HepG2 (cell line): ENCODE data around the gene ARRDC1. TPM values are rescaled to one million over a fixed set of nuclear protein-coding genes. Genes with fewer than 3 reads are reported as not detected.

Experiments
- ATAC-seq: fragments of 200-7000 bp; cut with Tn5 transposase; 3 replicates; pipeline ENCODE4 v1.9.1; 2020; ENCODE audit warnings: mild to moderate bottlenecking, moderate library complexity
- BruUV-seq: library from RNA; stranded (reverse); fragments of 400-500 nt; replicated peaks from 2 replicates; lab custom pipeline; 2021; lab: Mats Ljungman, UMichigan
- CTCF ChIA-PET: fragments of 300-600 bp; formaldehyde crosslinking; extraction: SDS; loops from one replicate; lab custom pipeline; 2021; ENCODE audit warnings: low total read pairs, inconsistent platforms, low intra/inter-chr PET ratio; lab: Yijun Ruan, JAX
- POLR2A ChIA-PET: fragments of 350-600 bp; sonication (Branson Sonifier 250); formaldehyde crosslinking; loops from one replicate; lab custom pipeline; 2020; ENCODE audit warnings: antibody characterized with exemption, inconsistent platforms; lab: Yijun Ruan, JAX
- DNase-seq: peaks from one replicate; pipeline ENCODE4 v3.0.0-alpha.2; 2015; ENCODE audit warnings: low spot score
- FAIRE-seq: peaks from 3 replicates; lab custom pipeline; 2011; peaks lifted over from hg19 to GRCh38; lab: Jason Lieb, UNC
- H2AFZ ChIP-seq: one replicate; pipeline ENCODE4 v1.6.1; 2011; ENCODE audit warnings: low read length, inconsistent platforms
- H3K27ac ChIP-seq: fragments of 300-600 bp; 3 replicates; pipeline ENCODE4 v1.8.0; 2011; ENCODE audit warnings: mixed run types, mild to moderate bottlenecking, mixed read lengths, low read length, inconsistent platforms; ENCODE audit not compliant: insufficient read depth; ENCODE audit errors: extremely low read length
- H3K27me3 ChIP-seq, 2 experiments: fragments of 200-600 bp in 1 of 2; 2 replicates in 1 of 2; 3 replicates in 1 of 2; pipeline versions ENCODE4 v1.6.0 to v1.8.0; 2011; ENCODE audit warnings: low read length in 2 of 2, mild to moderate bottlenecking in 2 of 2, moderate library complexity in 2 of 2, inconsistent platforms in 1 of 2; ENCODE audit not compliant: insufficient read depth in 2 of 2, control insufficient read depth in 1 of 2
- H3K36me3 ChIP-seq, 2 experiments: fragments of 200-600 bp in 1 of 2; replicated peaks in 1 of 2; 2 replicates in 1 of 2; 3 replicates in 1 of 2; pipeline versions ENCODE4 v1.5.1 to v1.8.0; 2011; ENCODE audit warnings: low read length in 2 of 2, inconsistent platforms in 1 of 2; ENCODE audit not compliant: insufficient read depth in 2 of 2, control insufficient read depth in 1 of 2
- H3K4me1 ChIP-seq: 2 replicates; pipeline ENCODE4 v1.5.1; 2012; ENCODE audit warnings: low read length, inconsistent platforms; ENCODE audit not compliant: insufficient read depth
- H3K4me2 ChIP-seq: 2 replicates; pipeline ENCODE4 v1.6.0; 2011; ENCODE audit warnings: low read depth, low read length, inconsistent platforms
- H3K4me3 ChIP-seq, 3 experiments: fragments of 200-600 bp in 1 of 3; sonication (generic), shearing (Covaris generic) in 1 of 3; replicated peaks in 1 of 3; 2 replicates each; pipeline ENCODE4 v1.5.1; 2011 to 2016; ENCODE audit warnings: low read length in 3 of 3, inconsistent platforms in 2 of 3, low read depth in 2 of 3, mild to moderate bottlenecking in 2 of 3, control low read depth in 1 of 3, mixed read lengths in 1 of 3; ENCODE audit not compliant: insufficient read depth in 1 of 3
- H3K79me2 ChIP-seq: one replicate; pipeline ENCODE4 v1.6.1; 2011; ENCODE audit warnings: low read length, inconsistent platforms; ENCODE audit not compliant: insufficient read depth
- H3K9ac ChIP-seq: 2 replicates; pipeline ENCODE4 v1.6.0; 2011; ENCODE audit warnings: mild to moderate bottlenecking, low read depth, low read length, inconsistent platforms; ENCODE audit not compliant: insufficient read depth
- H3K9me3 ChIP-seq: 2 replicates; pipeline ENCODE4 v1.5.1; 2012; ENCODE audit warnings: mild to moderate bottlenecking, low read length
- H4K20me1 ChIP-seq: 2 replicates; pipeline ENCODE4 v1.6.0; 2011; ENCODE audit warnings: inconsistent platforms, mild to moderate bottlenecking, low read length, moderate library complexity; ENCODE audit not compliant: insufficient read depth
- GTF2F1 ChIP-seq: fragments of 150-350 bp; IDR thresholded peaks from 2 replicates; pipeline ENCODE4 v1.6.1; 2014; ENCODE audit warnings: low read length
- KDM6A ChIP-seq: IDR thresholded peaks from 2 replicates; pipeline ENCODE4 v1.6.1; 2016; ENCODE audit warnings: low read depth
- MTA1 ChIP-seq: sonication (generic); formaldehyde crosslinking; IDR thresholded peaks from 2 replicates; pipeline ENCODE4 v1.4.0; 2020; ENCODE audit warnings: missing genetic modification reagents, mild to moderate bottlenecking, borderline replicate concordance
- NKX3-1 ChIP-seq: sonication (generic); formaldehyde crosslinking; IDR thresholded peaks from 2 replicates; pipeline ENCODE4 v1.5.0; 2020; ENCODE audit warnings: missing genetic modification reagents
- SETDB1 ChIP-seq: sonication (generic); formaldehyde crosslinking; IDR thresholded peaks from 2 replicates; pipeline ENCODE4 v1.5.1; 2020; ENCODE audit warnings: missing genetic modification reagents, mild to moderate bottlenecking, borderline replicate concordance
- TFE3 ChIP-seq: IDR thresholded peaks from 2 replicates; pipeline ENCODE4 v1.6.1; 2016
- TP53 ChIP-seq: sonication (generic); formaldehyde crosslinking; conservative IDR thresholded peaks from 2 replicates; pipeline ENCODE4 v1.4.0; 2020; ENCODE audit warnings: missing genetic modification reagents
- ZNF674 ChIP-seq: sonication (generic); formaldehyde crosslinking; IDR thresholded peaks from 2 replicates; pipeline ENCODE4 v1.5.0; 2020; ENCODE audit warnings: low read depth, mild to moderate bottlenecking, missing genetic modification reagents
- ZNF839 ChIP-seq: sonication (generic); formaldehyde crosslinking; IDR thresholded peaks from 2 replicates; pipeline ENCODE4 v1.4.0; 2020; ENCODE audit warnings: missing genetic modification reagents, mild to moderate bottlenecking, borderline replicate concordance
- WGBS: methylation state at CpG from one replicate; pipeline ENCODE4 v1.1.6; 2017; ENCODE audit warnings: low lambda C conversion rate; 5-methylcytosine and 5-hydroxymethylcytosine counted together
- in situ Hi-C: cut with HindIII; loops from 2 replicates; pipeline ENCODE4 v1.10.0; 2017; ENCODE audit warnings: low pct_unique_long_range_greater_than_20kb; ENCODE audit not compliant: extremely low pct_ligation_motif_present
- intact Hi-C: fragments of 100-400 bp; cut with micrococcal nuclease; formaldehyde crosslinking; loops from one replicate; pipeline ENCODE4 v1.10.0; 2022; ENCODE audit not compliant: unreplicated experiment
- polyA plus RNA-seq, 8 experiments: library from polyadenylated mRNA; depleted of rRNA in 3 of 8; stranded (reverse) in 7 of 8; unstranded in 1 of 8; fragments of >200 nt; fragmentation: Illumina TruSeq in 4 of 8; extraction: Trizol in 4 of 8; gene quantifications; 2 replicates each; pipeline versions ENCODE4 v1.2.1 to v1.2.3, GENCODE V29; 2011 to 2016; ENCODE audit warnings: low read depth in 4 of 8, missing spikeins in 1 of 8, mixed read lengths in 1 of 8; ENCODE audit not compliant: insufficient read depth in 1 of 8
- total RNA-seq, 5 experiments: library from RNA; depleted of rRNA; stranded (reverse); fragments of >200 nt; fragmentation: Illumina TruSeq; extraction: Trizol; gene quantifications; 2 replicates each; pipeline ENCODE4 v1.2.3, GENCODE V29; 2016; ENCODE audit warnings: low read depth in 1 of 5
- TF ChIP-seq, protein P1 (sequence below): sonication (generic); formaldehyde crosslinking; IDR thresholded peaks from 2 replicates; pipeline ENCODE4 v1.8.0; 2022; ENCODE audit warnings: mild to moderate bottlenecking, missing genetic modification reagents; ENCODE audit not compliant: insufficient replicate concordance

ARRDC1 gene
- total and polyA plus RNA-seq, 2 of the 13 experiments (the other 11 are each of a cell fraction or from before 2014, with no cell fraction given), result 21.7 to 44.4 TPM

DNA sequence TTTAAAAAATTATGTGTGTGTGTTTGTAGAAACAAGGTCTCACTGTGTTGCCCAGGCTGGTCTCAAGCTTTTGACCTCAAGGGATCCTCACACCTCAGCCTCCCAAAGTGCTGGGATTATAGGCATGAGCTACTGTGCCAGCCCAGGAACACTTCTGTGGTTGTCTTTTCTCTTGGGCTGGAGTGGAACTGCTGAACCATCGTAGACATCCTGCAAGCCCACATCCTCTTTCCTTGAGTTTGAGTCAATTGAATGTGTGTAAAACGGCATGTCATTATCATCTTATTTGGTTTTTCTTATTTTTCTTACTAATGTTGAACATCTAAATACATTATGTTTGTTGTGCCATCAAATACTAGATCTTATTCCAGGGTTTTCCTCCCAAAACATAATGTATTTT is 53.3 kb downstream of the ARRDC1 start (continued):
- TF ChIP-seq, protein P1, sequence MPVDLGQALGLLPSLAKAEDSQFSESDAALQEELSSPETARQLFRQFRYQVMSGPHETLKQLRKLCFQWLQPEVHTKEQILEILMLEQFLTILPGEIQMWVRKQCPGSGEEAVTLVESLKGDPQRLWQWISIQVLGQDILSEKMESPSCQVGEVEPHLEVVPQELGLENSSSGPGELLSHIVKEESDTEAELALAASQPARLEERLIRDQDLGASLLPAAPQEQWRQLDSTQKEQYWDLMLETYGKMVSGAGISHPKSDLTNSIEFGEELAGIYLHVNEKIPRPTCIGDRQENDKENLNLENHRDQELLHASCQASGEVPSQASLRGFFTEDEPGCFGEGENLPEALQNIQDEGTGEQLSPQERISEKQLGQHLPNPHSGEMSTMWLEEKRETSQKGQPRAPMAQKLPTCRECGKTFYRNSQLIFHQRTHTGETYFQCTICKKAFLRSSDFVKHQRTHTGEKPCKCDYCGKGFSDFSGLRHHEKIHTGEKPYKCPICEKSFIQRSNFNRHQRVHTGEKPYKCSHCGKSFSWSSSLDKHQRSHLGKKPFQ (CRISPR knock-in tag), result no peak
- TF ChIP-seq TP53 (no peak), ZNF674 (CRISPR knock-in tag) (no peak), KDM6A (CRISPR knock-in tag) (no peak), TFE3 (CRISPR knock-in tag) (no peak)

- H3K4me3 ChIP-seq, result no peak overlapping the region
- peaks cover 59% of the 10 kb centered on the region for H3K79me2 ChIP-seq
- H3K9me3 ChIP-seq, result no peaks in the 10 kb centered on the region
- ATAC-seq (no peak), FAIRE-seq (no peak), DNase-seq (no peak)
- TF ChIP-seq GTF2F1 (no peak), ZNF839 (no peak), NKX3-1 (CRISPR knock-in tag) (no peak), SETDB1 (CRISPR knock-in tag) (no peak), MTA1 (CRISPR knock-in tag) (no peak)
- H3K27me3 ChIP-seq, result no peaks in the 10 kb centered on the region
- no peak overlapping the region for H3K9ac ChIP-seq
- peaks cover 0 to 4% of the 10 kb centered on the region in 2 experiments; a peak in 1 of 5 replicates for H3K36me3 ChIP-seq
- in situ Hi-C loops (no loop called here), intact Hi-C loops (loop anchor here (5.0 kb wide), 1 partner anchor 38 kb away; no protein-coding TSS in a partner anchor)
- CTCF ChIA-PET, result no interaction called here
- H3K27ac ChIP-seq, result no peak overlapping the region
- POLR2A ChIA-PET, result no interaction called here
- BruUV-seq, result no TSS peak
- no peak overlapping the region for H2AFZ ChIP-seq
- H3K4me1 ChIP-seq, result peaks cover 21% of the 10 kb centered on the region
- peaks cover 5% of the 10 kb centered on the region; the same call in 1 of the 2 replicates for H4K20me1 ChIP-seq
- 94% methylated on average over 4 of the region's 4 CpGs for WGBS
- no peak overlapping the region for H3K4me2 ChIP-seq
These were observed 54.7 kb downstream of the ARRDC1 start for GRCh38 chr9:137660144-137660543.
